Cardiac muscle cell (in vitro differentiated cells and primary cell): ENCODE results near the gene PSMD2. TPM values are rescaled to one million over a fixed set of nuclear protein-coding genes. Genes with fewer than 3 reads are reported as not detected.

Experiments
- DNase-seq, 2 donors: peaks; one replicate each; pipeline versions ENCODE4 v3.0.0 to v3.0.0-alpha.2; 2010 to 2017; ENCODE audit warnings: low read depth in 1 of 2, low spot score in 1 of 2
- H3K27ac ChIP-seq: fragments of 200-600 bp; sonication (generic); 2 replicates; pipeline ENCODE4 v1.5.1; 2016
- H3K27me3 ChIP-seq: fragments of 200-600 bp; sonication (generic); 2 replicates; pipeline ENCODE4 v1.6.0; 2016; ENCODE audit warnings: control low read depth
- H3K36me3 ChIP-seq: fragments of 200-600 bp; sonication (generic); 2 replicates; pipeline ENCODE4 v1.5.1; 2016; ENCODE audit warnings: control low read depth
- H3K4me1 ChIP-seq: fragments of 200-600 bp; sonication (generic); 2 replicates; pipeline ENCODE4 v1.8.1; 2017; ENCODE audit warnings: low read depth, mild to moderate bottlenecking, mixed run types
- H3K4me3 ChIP-seq: fragments of 200-600 bp; sonication (generic); 2 replicates; pipeline ENCODE4 v1.5.1; 2016; ENCODE audit warnings: mild to moderate bottlenecking
- H3K9me3 ChIP-seq: fragments of 200-600 bp; sonication (generic); 2 replicates; pipeline ENCODE4 v1.5.1; 2017; ENCODE audit warnings: low read depth, mild to moderate bottlenecking, control low read depth
- CTCF ChIP-seq: IDR thresholded peaks from 2 replicates; pipeline ENCODE4 v1.5.1; 2012; ENCODE audit warnings: low read depth, mild to moderate bottlenecking, low read length
- polyA plus RNA-seq: library from polyadenylated mRNA; unstranded; fragments of >200 nt; fragmentation: Nextera tagmentation; extraction: Ambion mirVana; gene quantifications from 2 replicates; pipeline ENCODE4 v1.2.1, GENCODE V29; 2016
- total RNA-seq: library from RNA; depleted of rRNA; stranded (reverse); fragments of >200 nt; gene quantifications from 2 replicates; pipeline ENCODE4 v1.2.3, GENCODE V29; 2016

PSMD2 gene
- total and polyA plus RNA-seq, 2 experiments from 2014 or later: 314 to 464 TPM

GRCh38 chr3:184289426-184289938 lies 9.6 kb upstream of the PSMD2 start:
- no peak overlapping the region for H3K27ac ChIP-seq
- peak; percentile 53 to 65 for DNase-seq
- H3K4me3 ChIP-seq: no peak overlapping the region
- H3K4me1 ChIP-seq: no peaks in the 10 kb centered on the region
- no peaks in the 10 kb centered on the region for H3K36me3 ChIP-seq
- peaks cover 29% of the 10 kb centered on the region for H3K27me3 ChIP-seq
- TF ChIP-seq CTCF: peak; percentile 71
- H3K9me3 ChIP-seq: no peaks in the 10 kb centered on the region

- H3K27ac ChIP-seq: no peak overlapping the region
- H3K9me3 ChIP-seq: no peaks in the 10 kb centered on the region
- no peaks in the 10 kb centered on the region for H3K4me1 ChIP-seq
- H3K27me3 ChIP-seq: peaks cover 29% of the 10 kb centered on the region
- H3K4me3 ChIP-seq: no peak overlapping the region
- no peak for TF ChIP-seq CTCF
- no peaks in the 10 kb centered on the region for H3K36me3 ChIP-seq
- DNase-seq: no peak
These were observed 8.7 kb upstream of the PSMD2 start for GRCh38 chr3:184290331-184290730.

- H3K27ac ChIP-seq: no peak overlapping the region
- TF ChIP-seq CTCF: no peak
- no peaks in the 10 kb centered on the region for H3K9me3 ChIP-seq
- peaks cover 20% of the 10 kb centered on the region for H3K27me3 ChIP-seq
- DNase-seq: no peak
- H3K4me3 ChIP-seq: no peak overlapping the region
- H3K36me3 ChIP-seq: no peaks in the 10 kb centered on the region
- H3K4me1 ChIP-seq: no peaks in the 10 kb centered on the region
These were observed 7.8 kb upstream of the PSMD2 start for GRCh38 chr3:184291044-184291737.

- TF ChIP-seq CTCF: no peak
- DNase-seq: no peak
These were observed 7.1 kb upstream of the PSMD2 start for GRCh38 chr3:184291738-184292445.

GRCh38 chr3:184295771-184296170 lies 3.3 kb upstream of the PSMD2 start:
- H3K4me1 ChIP-seq: peaks cover 9% of the 10 kb centered on the region

More at GRCh38 chr3:184291738-184292445, 7.1 kb upstream of the PSMD2 start:
- Histone ChIP-seq H3K27ac (no peak overlapping the region), H3K36me3 (no peaks in the 10 kb centered on the region), H3K4me1 (no peaks in the 10 kb centered on the region), H3K9me3 (no peaks in the 10 kb centered on the region), H3K27me3 (peaks cover 14% of the 10 kb centered on the region), H3K4me3 (no peak overlapping the region)

More at GRCh38 chr3:184295771-184296170, 3.3 kb upstream of the PSMD2 start:
- DNase-seq: no peak
- TF ChIP-seq CTCF: no peak
- Histone ChIP-seq H3K4me3 (no peak overlapping the region), H3K36me3 (peaks cover 6% of the 10 kb centered on the region), H3K9me3 (no peaks in the 10 kb centered on the region), H3K27ac (no peak overlapping the region), H3K27me3 (no peaks in the 10 kb centered on the region)
